Neural progenitor cell (in vitro differentiated cells): ENCODE data around the gene CACNA2D4. TPM values are rescaled to one million over a fixed set of nuclear protein-coding genes. Genes with fewer than 3 reads are reported as not detected.

ENCODE experiments used
- DNase-seq: peaks from one replicate; pipeline ENCODE4 v3.0.0-alpha.2; 2016; ENCODE audit warnings: low spot score
- H2AFZ ChIP-seq: fragments of 200-600 bp; sonication (generic); replicated peaks from 2 replicates; pipeline ENCODE4 v1.6.1; 2016; ENCODE audit warnings: antibody characterized with exemption
- H3F3A ChIP-seq: fragments of 200-600 bp; sonication (generic); 2 replicates; pipeline ENCODE4 v1.6.1; 2016; ENCODE audit warnings: antibody characterized with exemption, low read depth
- H3K27ac ChIP-seq: fragments of 200-600 bp; sonication (generic); 2 replicates; pipeline ENCODE4 v1.5.1; 2016; ENCODE audit warnings: mild to moderate bottlenecking
- H3K27me3 ChIP-seq: fragments of 200-600 bp; sonication (generic); 2 replicates; pipeline ENCODE4 v1.6.1; 2016; ENCODE audit warnings: mild to moderate bottlenecking, moderate library complexity
- H3K36me3 ChIP-seq: fragments of 200-600 bp; sonication (generic); 2 replicates; pipeline ENCODE4 v1.5.1; 2016
- H3K4me1 ChIP-seq: fragments of 200-600 bp; sonication (generic); 2 replicates; pipeline ENCODE4 v1.6.1; 2016; ENCODE audit warnings: mixed run types
- H3K4me2 ChIP-seq: fragments of 200-600 bp; sonication (generic); 2 replicates; pipeline ENCODE4 v1.6.1; 2016
- H3K4me3 ChIP-seq: fragments of 200-600 bp; sonication (generic); 2 replicates; pipeline ENCODE4 v1.5.1; 2016
- H3K79me2 ChIP-seq: fragments of 200-600 bp; sonication (generic); 2 replicates; pipeline ENCODE4 v1.6.1; 2016; ENCODE audit warnings: low read depth
- H3K9ac ChIP-seq: fragments of 200-600 bp; sonication (generic); 2 replicates; pipeline ENCODE4 v1.6.1; 2016
- H3K9me3 ChIP-seq: fragments of 200-600 bp; sonication (generic); 2 replicates; pipeline ENCODE4 v1.5.1; 2016; ENCODE audit warnings: low read depth
- H4K20me1 ChIP-seq: fragments of 200-600 bp; sonication (generic); 2 replicates; pipeline ENCODE4 v1.6.1; 2016; ENCODE audit warnings: low read depth
- H3K27ac Mint-ChIP-seq: 3 replicates; pipeline ENCODE4 v1.8.0; 2021; ENCODE audit warnings: mixed read lengths
- H3K27me3 Mint-ChIP-seq: 2 replicates; pipeline ENCODE4 v1.8.0; 2022; ENCODE audit warnings: low read depth, mild to moderate bottlenecking, inconsistent platforms, moderate library complexity, mixed read lengths; ENCODE audit not compliant: insufficient read depth
- H3K36me3 Mint-ChIP-seq: 3 replicates; pipeline ENCODE4 v1.8.0; 2021; ENCODE audit warnings: mixed read lengths
- H3K4me1 Mint-ChIP-seq: 3 replicates; pipeline ENCODE4 v1.8.0; 2021; ENCODE audit warnings: mixed read lengths
- H3K4me3 Mint-ChIP-seq: 3 replicates; pipeline ENCODE4 v1.8.0; 2021; ENCODE audit warnings: mild to moderate bottlenecking, moderate library complexity, mixed read lengths
- H3K9me3 Mint-ChIP-seq: 3 replicates; pipeline ENCODE4 v1.8.0; 2020; ENCODE audit warnings: mixed read lengths
- EZH2 ChIP-seq: fragments of 200-600 bp; sonication (generic); IDR thresholded peaks from 2 replicates; pipeline ENCODE4 v1.6.1; 2017; ENCODE audit warnings: antibody characterized with exemption, mild to moderate bottlenecking, moderate library complexity
- EZH2phosphoT487 ChIP-seq: fragments of 200-600 bp; sonication (generic); IDR thresholded peaks from 2 replicates; pipeline ENCODE4 v1.6.1; 2017; ENCODE audit warnings: antibody characterized with exemption
- total RNA-seq: library from RNA; depleted of rRNA; stranded (reverse); fragments of >200 nt; gene quantifications from 2 replicates; pipeline ENCODE4 v1.2.3, GENCODE V29; 2015; ENCODE audit warnings: low replicate concordance
- TF ChIP-seq, protein P1 (sequence below): fragments of 200-600 bp; sonication (generic); IDR thresholded peaks from 2 replicates; pipeline ENCODE4 v1.5.1; 2017; ENCODE audit warnings: antibody characterized with exemption, mild to moderate bottlenecking

The CACNA2D4 gene
- total RNA-seq, 1 donor from 2014 or later, result 3.0 TPM

DNA sequence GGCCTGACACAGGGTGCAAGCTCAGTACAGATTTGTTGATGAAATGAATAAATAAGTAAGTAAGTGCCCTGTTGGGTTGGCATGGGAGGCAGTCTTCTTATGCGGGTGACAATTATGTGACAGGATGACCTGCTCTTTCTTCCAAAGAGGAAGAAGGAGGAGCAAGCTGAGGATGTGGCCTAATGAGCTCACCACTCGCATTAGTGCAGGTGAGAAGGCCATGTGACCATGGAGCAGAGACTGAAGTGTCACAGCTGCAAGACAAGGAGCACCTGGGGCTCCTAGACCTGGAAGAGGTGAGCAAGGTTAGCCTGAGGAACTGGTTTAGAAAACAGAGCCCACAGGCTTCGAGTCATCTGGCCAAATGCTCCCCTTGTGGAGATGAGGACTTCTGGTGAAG is 63.2 kb downstream of the CACNA2D4 start:
- no peak for DNase-seq

DNA sequence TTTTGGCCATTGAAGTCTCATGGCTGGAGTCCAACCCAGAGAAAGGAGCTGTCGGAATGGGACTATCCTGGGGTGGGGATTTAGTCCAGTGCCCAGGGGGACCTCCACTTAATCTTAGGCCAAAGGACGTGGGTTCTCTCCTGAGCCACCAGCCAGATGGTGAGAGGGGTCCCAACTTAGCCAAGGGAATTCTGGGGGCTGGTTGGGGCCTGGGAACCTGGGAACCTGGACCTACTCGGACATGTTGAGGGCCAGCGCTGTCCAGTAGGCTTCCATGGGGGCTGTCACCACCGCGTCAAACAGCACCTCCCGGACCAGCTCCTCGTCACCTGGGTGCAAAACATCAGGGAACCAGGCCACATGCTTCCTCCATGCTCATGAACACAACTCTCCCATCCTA is 64.7 kb downstream of the CACNA2D4 start:
- Histone ChIP-seq H2AFZ (no peak overlapping the region), H3K27ac (no peak overlapping the region), H3K79me2 (no peaks in the 10 kb centered on the region), H3K36me3 (no peaks in the 10 kb centered on the region), H3K27me3 (no peaks in the 10 kb centered on the region), H3K9me3 (no peaks in the 10 kb centered on the region), H3K9ac (no peak overlapping the region), H3K4me1 (no peaks in the 10 kb centered on the region), H3K4me3 (no peak overlapping the region), H3K4me2 (no peak overlapping the region), H4K20me1 (no peaks in the 10 kb centered on the region), H3F3A (no peaks in the 10 kb centered on the region)
- Mint-ChIP-seq H3K4me1 (peaks cover 5% of the 10 kb centered on the region), H3K27me3 (peaks cover 5% of the 10 kb centered on the region), H3K4me3 (no peak overlapping the region), H3K27ac (no peak overlapping the region), H3K36me3 (no peaks in the 10 kb centered on the region), H3K9me3 (no peaks in the 10 kb centered on the region)
- no peak for DNase-seq
- TF ChIP-seq, protein P1, sequence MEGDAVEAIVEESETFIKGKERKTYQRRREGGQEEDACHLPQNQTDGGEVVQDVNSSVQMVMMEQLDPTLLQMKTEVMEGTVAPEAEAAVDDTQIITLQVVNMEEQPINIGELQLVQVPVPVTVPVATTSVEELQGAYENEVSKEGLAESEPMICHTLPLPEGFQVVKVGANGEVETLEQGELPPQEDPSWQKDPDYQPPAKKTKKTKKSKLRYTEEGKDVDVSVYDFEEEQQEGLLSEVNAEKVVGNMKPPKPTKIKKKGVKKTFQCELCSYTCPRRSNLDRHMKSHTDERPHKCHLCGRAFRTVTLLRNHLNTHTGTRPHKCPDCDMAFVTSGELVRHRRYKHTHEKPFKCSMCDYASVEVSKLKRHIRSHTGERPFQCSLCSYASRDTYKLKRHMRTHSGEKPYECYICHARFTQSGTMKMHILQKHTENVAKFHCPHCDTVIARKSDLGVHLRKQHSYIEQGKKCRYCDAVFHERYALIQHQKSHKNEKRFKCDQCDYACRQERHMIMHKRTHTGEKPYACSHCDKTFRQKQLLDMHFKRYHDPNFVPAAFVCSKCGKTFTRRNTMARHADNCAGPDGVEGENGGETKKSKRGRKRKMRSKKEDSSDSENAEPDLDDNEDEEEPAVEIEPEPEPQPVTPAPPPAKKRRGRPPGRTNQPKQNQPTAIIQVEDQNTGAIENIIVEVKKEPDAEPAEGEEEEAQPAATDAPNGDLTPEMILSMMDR, result no peak
- TF ChIP-seq EZH2 (no peak), EZH2phosphoT487 (no peak)

More for the DNA sequence above, 63.2 kb downstream of the CACNA2D4 start:
- no peaks in the 10 kb centered on the region for H3K9me3 Mint-ChIP-seq
- Histone ChIP-seq H3K4me2 (no peak overlapping the region), H3K4me3 (no peak overlapping the region), H2AFZ (no peak overlapping the region), H3K27me3 (no peaks in the 10 kb centered on the region), H3K27ac (no peak overlapping the region), H4K20me1 (no peaks in the 10 kb centered on the region), H3K9ac (no peak overlapping the region), H3F3A (no peaks in the 10 kb centered on the region), H3K4me1 (no peaks in the 10 kb centered on the region), H3K9me3 (no peaks in the 10 kb centered on the region), H3K79me2 (no peaks in the 10 kb centered on the region), H3K36me3 (no peaks in the 10 kb centered on the region)
- H3K27ac Mint-ChIP-seq, result no peak overlapping the region
- no peaks in the 10 kb centered on the region for H3K4me1 Mint-ChIP-seq
- TF ChIP-seq EZH2phosphoT487 (no peak), EZH2 (no peak)
- TF ChIP-seq, protein P1, result no peak
- H3K4me3 Mint-ChIP-seq, result no peak overlapping the region
- no peaks in the 10 kb centered on the region for H3K36me3 Mint-ChIP-seq
- H3K27me3 Mint-ChIP-seq, result peaks cover 8% of the 10 kb centered on the region

DNA sequence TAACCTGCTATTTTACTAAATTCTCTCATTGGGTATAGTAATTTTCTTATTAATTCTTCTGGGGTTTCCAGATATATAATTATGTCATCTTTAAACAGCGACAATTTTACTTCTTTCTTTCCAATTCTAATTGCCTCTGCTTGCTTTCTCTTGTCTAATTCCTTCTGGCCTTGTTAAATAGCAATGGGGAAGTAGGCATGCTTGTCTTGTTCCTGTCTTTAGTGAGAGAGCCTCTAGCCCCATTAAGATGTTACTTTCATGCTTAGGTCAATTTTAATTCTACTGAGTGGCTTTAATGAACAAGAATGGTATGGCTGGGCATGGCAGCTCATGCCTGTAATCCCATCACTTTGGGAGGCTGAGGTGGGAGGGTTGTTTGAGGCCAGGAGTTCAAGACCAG is 66.4 kb downstream of the CACNA2D4 start:
- Histone ChIP-seq H3K36me3 (no peaks in the 10 kb centered on the region), H3K9ac (no peak overlapping the region), H3K9me3 (no peaks in the 10 kb centered on the region), H3K79me2 (no peaks in the 10 kb centered on the region), H3F3A (peaks cover 3% of the 10 kb centered on the region), H2AFZ (no peak overlapping the region), H4K20me1 (no peaks in the 10 kb centered on the region), H3K27me3 (no peaks in the 10 kb centered on the region), H3K4me1 (peaks cover 6% of the 10 kb centered on the region), H3K4me3 (no peak overlapping the region), H3K4me2 (no peak overlapping the region), H3K27ac (no peak overlapping the region)
- Mint-ChIP-seq H3K27ac (no peak overlapping the region), H3K4me3 (no peak overlapping the region), H3K9me3 (no peaks in the 10 kb centered on the region), H3K27me3 (peaks cover 2% of the 10 kb centered on the region), H3K4me1 (peaks cover 11% of the 10 kb centered on the region), H3K36me3 (no peaks in the 10 kb centered on the region)
- TF ChIP-seq EZH2phosphoT487 (no peak), EZH2 (no peak)
- TF ChIP-seq, protein P1, result no peak
- no peak for DNase-seq
